K562 (cell line): ENCODE measurements around the gene NPFFR1. TPM values are rescaled to one million over a fixed set of nuclear protein-coding genes. Genes with fewer than 3 reads are reported as not detected.
A peak's percentile ranks its signal among the peaks of the same experiment; 100 is the strongest.

ENCODE experiments used
- BCOR ChIP-seq: fragments of 450-650 bp; IDR thresholded peaks from 2 replicates; pipeline ENCODE4 v1.6.1; 2016
- BRD9 ChIP-seq: fragments of 450-650 bp; IDR thresholded peaks from 2 replicates; pipeline ENCODE4 v1.6.1; 2018; ENCODE audit warnings: low read depth; ENCODE audit not compliant: partially characterized antibody
- COPS2 ChIP-seq: fragments of 450-650 bp; conservative IDR thresholded peaks from 2 replicates; pipeline ENCODE4 v1.6.1; 2016; ENCODE audit warnings: mild to moderate bottlenecking, moderate library complexity
- DPF2 ChIP-seq: fragments of 450-650 bp; IDR thresholded peaks from 2 replicates; pipeline ENCODE4 v1.6.1; 2016
- EGR1 ChIP-seq: fragments of 450-650 bp; conservative IDR thresholded peaks from 2 replicates; pipeline ENCODE4 v1.6.1; 2017; ENCODE audit warnings: mild to moderate bottlenecking
- KLF6 ChIP-seq: fragments of 250-450 bp; sonication (Bioruptor Pico); IDR thresholded peaks from 2 replicates; pipeline ENCODE4 v1.4.0; 2020; ENCODE audit warnings: mild to moderate bottlenecking, moderate library complexity, borderline replicate concordance
- SMARCA5 ChIP-seq: fragments of 450-650 bp; IDR thresholded peaks from 2 replicates; pipeline ENCODE4 v1.6.1; 2016
- ZEB2 ChIP-seq: fragments of 450-650 bp; IDR thresholded peaks from 2 replicates; pipeline ENCODE4 v1.6.1; 2016
- polyA plus RNA-seq, 8 experiments: library from polyadenylated mRNA; depleted of rRNA in 4 of 8; stranded (reverse) in 5 of 8; unstranded in 3 of 8; fragments of >200 nt; fragmentation: Nextera tagmentation in 2 of 8; fragmentation: Illumina TruSeq in 1 of 8; extraction: Ambion mirVana in 2 of 8; extraction: Trizol in 1 of 8; gene quantifications; 2 replicates each; pipeline versions ENCODE4 v1.2.1 to v1.2.3, GENCODE V29; 2011 to 2014; ENCODE audit warnings: inconsistent platforms in 1 of 8, missing spikeins in 1 of 8
- total RNA-seq, 7 experiments: library from RNA; depleted of rRNA in 6 of 7; stranded (reverse); fragments of >200 nt in 6 of 7; fragmentation: Illumina TruSeq in 2 of 7; extraction: Trizol in 2 of 7; gene quantifications; 2 replicates each; pipeline versions ENCODE4 v1.2.1 to v1.2.3, GENCODE V29; 2011 to 2021; ENCODE audit warnings: low replicate concordance in 1 of 7
- TF ChIP-seq, protein P1 (sequence below): fragments of 200-600 bp; sonication (generic); IDR thresholded peaks from one replicate; pipeline ENCODE4 v1.6.1; 2012; ENCODE audit warnings: mild to moderate bottlenecking, low read depth, low read length, inconsistent platforms

NPFFR1 gene
- total and polyA plus RNA-seq, 9 of the 15 experiments (the other 6 are each of a cell fraction or from before 2014, with no cell fraction given), result under 0.01 TPM; not detected in 8

- TF ChIP-seq, protein P1, sequence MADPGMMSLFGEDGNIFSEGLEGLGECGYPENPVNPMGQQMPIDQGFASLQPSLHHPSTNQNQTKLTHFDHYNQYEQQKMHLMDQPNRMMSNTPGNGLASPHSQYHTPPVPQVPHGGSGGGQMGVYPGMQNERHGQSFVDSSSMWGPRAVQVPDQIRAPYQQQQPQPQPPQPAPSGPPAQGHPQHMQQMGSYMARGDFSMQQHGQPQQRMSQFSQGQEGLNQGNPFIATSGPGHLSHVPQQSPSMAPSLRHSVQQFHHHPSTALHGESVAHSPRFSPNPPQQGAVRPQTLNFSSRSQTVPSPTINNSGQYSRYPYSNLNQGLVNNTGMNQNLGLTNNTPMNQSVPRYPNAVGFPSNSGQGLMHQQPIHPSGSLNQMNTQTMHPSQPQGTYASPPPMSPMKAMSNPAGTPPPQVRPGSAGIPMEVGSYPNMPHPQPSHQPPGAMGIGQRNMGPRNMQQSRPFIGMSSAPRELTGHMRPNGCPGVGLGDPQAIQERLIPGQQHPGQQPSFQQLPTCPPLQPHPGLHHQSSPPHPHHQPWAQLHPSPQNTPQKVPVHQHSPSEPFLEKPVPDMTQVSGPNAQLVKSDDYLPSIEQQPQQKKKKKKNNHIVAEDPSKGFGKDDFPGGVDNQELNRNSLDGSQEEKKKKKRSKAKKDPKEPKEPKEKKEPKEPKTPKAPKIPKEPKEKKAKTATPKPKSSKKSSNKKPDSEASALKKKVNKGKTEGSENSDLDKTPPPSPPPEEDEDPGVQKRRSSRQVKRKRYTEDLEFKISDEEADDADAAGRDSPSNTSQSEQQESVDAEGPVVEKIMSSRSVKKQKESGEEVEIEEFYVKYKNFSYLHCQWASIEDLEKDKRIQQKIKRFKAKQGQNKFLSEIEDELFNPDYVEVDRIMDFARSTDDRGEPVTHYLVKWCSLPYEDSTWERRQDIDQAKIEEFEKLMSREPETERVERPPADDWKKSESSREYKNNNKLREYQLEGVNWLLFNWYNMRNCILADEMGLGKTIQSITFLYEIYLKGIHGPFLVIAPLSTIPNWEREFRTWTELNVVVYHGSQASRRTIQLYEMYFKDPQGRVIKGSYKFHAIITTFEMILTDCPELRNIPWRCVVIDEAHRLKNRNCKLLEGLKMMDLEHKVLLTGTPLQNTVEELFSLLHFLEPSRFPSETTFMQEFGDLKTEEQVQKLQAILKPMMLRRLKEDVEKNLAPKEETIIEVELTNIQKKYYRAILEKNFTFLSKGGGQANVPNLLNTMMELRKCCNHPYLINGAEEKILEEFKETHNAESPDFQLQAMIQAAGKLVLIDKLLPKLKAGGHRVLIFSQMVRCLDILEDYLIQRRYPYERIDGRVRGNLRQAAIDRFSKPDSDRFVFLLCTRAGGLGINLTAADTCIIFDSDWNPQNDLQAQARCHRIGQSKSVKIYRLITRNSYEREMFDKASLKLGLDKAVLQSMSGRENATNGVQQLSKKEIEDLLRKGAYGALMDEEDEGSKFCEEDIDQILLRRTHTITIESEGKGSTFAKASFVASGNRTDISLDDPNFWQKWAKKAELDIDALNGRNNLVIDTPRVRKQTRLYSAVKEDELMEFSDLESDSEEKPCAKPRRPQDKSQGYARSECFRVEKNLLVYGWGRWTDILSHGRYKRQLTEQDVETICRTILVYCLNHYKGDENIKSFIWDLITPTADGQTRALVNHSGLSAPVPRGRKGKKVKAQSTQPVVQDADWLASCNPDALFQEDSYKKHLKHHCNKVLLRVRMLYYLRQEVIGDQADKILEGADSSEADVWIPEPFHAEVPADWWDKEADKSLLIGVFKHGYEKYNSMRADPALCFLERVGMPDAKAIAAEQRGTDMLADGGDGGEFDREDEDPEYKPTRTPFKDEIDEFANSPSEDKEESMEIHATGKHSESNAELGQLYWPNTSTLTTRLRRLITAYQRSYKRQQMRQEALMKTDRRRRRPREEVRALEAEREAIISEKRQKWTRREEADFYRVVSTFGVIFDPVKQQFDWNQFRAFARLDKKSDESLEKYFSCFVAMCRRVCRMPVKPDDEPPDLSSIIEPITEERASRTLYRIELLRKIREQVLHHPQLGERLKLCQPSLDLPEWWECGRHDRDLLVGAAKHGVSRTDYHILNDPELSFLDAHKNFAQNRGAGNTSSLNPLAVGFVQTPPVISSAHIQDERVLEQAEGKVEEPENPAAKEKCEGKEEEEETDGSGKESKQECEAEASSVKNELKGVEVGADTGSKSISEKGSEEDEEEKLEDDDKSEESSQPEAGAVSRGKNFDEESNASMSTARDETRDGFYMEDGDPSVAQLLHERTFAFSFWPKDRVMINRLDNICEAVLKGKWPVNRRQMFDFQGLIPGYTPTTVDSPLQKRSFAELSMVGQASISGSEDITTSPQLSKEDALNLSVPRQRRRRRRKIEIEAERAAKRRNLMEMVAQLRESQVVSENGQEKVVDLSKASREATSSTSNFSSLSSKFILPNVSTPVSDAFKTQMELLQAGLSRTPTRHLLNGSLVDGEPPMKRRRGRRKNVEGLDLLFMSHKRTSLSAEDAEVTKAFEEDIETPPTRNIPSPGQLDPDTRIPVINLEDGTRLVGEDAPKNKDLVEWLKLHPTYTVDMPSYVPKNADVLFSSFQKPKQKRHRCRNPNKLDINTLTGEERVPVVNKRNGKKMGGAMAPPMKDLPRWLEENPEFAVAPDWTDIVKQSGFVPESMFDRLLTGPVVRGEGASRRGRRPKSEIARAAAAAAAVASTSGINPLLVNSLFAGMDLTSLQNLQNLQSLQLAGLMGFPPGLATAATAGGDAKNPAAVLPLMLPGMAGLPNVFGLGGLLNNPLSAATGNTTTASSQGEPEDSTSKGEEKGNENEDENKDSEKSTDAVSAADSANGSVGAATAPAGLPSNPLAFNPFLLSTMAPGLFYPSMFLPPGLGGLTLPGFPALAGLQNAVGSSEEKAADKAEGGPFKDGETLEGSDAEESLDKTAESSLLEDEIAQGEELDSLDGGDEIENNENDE, result no peak
- 0 out of 2 replicates have a peak, but pooled peaks have one; percentile 1 for TF ChIP-seq SMARCA5
- 0 out of 2 replicates have a peak, but pooled peaks have one; percentile 5 for TF ChIP-seq BCOR
- no peak for TF ChIP-seq KLF6
- 0 out of 2 replicates have a peak, but pooled peaks have one; percentile 1 for TF ChIP-seq ZEB2
- no peak for TF ChIP-seq COPS2
- TF ChIP-seq DPF2, result peak; percentile 48; the same call in 1 of the 2 replicates
- peak; percentile 46 for TF ChIP-seq EGR1
- TF ChIP-seq BRD9, result peak; percentile 10
- TF ChIP-seq, all 486 proteins: peak for 11
These were observed 49.9 kb downstream of the NPFFR1 start (continued) for GRCh38 chr10:70233939-70234300.
